H1 (cell line): ENCODE data around the gene DISP3. TPM values are rescaled to one million over a fixed set of nuclear protein-coding genes. Genes with fewer than 3 reads are reported as not detected.

ENCODE experiments used
- ATF3 ChIP-seq: IDR thresholded peaks from 2 replicates; pipeline ENCODE4 v1.6.1; 2011; ENCODE audit warnings: low read depth, mild to moderate bottlenecking, low read length; ENCODE audit not compliant: insufficient read depth
- CHD7 ChIP-seq: fragments of 300-600 bp; sonication (generic); IDR thresholded peaks from 2 replicates; pipeline ENCODE4 v1.7.1; 2012; ENCODE audit warnings: low read length, moderate library complexity, mild to moderate bottlenecking, inconsistent platforms; ENCODE audit not compliant: insufficient replicate concordance
- MAX ChIP-seq: IDR thresholded peaks from 2 replicates; pipeline ENCODE4 v1.6.1; 2012; ENCODE audit warnings: inconsistent platforms
- NANOG ChIP-seq: IDR thresholded peaks from 2 replicates; pipeline ENCODE4 v1.6.1; 2011; ENCODE audit warnings: low read length, low read depth, mild to moderate bottlenecking, inconsistent platforms; ENCODE audit not compliant: insufficient read depth, poor library complexity, severe bottlenecking
- RXRA ChIP-seq: IDR thresholded peaks from 2 replicates; pipeline ENCODE4 v1.6.1; 2011; ENCODE audit warnings: low read depth, mild to moderate bottlenecking, low read length, moderate library complexity; ENCODE audit not compliant: insufficient read depth
- TAF1 ChIP-seq: IDR thresholded peaks from 2 replicates; pipeline ENCODE4 v1.6.1; 2011; ENCODE audit warnings: mild to moderate bottlenecking, low read depth, low read length
- TCF12 ChIP-seq: IDR thresholded peaks from 2 replicates; pipeline ENCODE4 v1.6.1; 2011; ENCODE audit warnings: low read depth, mild to moderate bottlenecking, low read length
- YY1 ChIP-seq: IDR thresholded peaks from 2 replicates; pipeline ENCODE4 v1.6.1; 2011; ENCODE audit warnings: low read depth, mild to moderate bottlenecking, low read length
- polyA plus RNA-seq, 7 experiments: library from polyadenylated mRNA; depleted of rRNA in 3 of 7; stranded (reverse) in 5 of 7; unstranded in 2 of 7; fragments of >200 nt in 5 of 7; fragments of 200-250 nt in 2 of 7; gene quantifications; 1 replicate in 5 of 7; 2 replicates in 1 of 7; 4 replicates in 1 of 7; pipeline versions ENCODE4 v1.2.1 to v1.2.3, GENCODE V29; 2011 to 2013; ENCODE audit warnings: missing spikeins in 2 of 7, mixed read lengths in 2 of 7
- total RNA-seq: library from RNA; stranded (reverse); fragmentation: NEBNext Ultra II Directional; extraction: Animal tissue kit (Norgen Biotek cat#: 25700); gene quantifications from 2 replicates; pipeline ENCODE4 v1.2.1, GENCODE V29; 2021

DISP3 gene
- total and polyA plus RNA-seq, 2 of the 8 experiments (the other 6 are each of a cell fraction or from before 2014, with no cell fraction given), result 3.4 to 4.6 TPM

- TF ChIP-seq CHD7 (no peak), YY1 (no peak), TCF12 (no peak), NANOG (no peak), ATF3 (no peak), TAF1 (no peak), MAX (no peak), RXRA (no peak)
Measured at GRCh38 chr1:11546456-11546855, 67.5 kb downstream of the DISP3 start (continued).
